Trophoblast cell (in vitro differentiated cells and primary cell): Measurements from ENCODE around the gene SPA17.

Experiments
- DNase-seq, 2 donors: peaks; one replicate each; pipeline ENCODE4 v3.0.0-alpha.2; 2016
- H2AFZ ChIP-seq: 2 replicates; pipeline ENCODE4 v1.6.1; 2013; ENCODE audit warnings: low read length, moderate library complexity, mild to moderate bottlenecking; ENCODE audit not compliant: insufficient read depth, poor library complexity
- H2AK5ac ChIP-seq: 2 replicates; pipeline ENCODE4 v1.6.1; 2013; ENCODE audit warnings: mild to moderate bottlenecking, low read length
- H2BK120ac ChIP-seq: 2 replicates; pipeline ENCODE4 v1.6.1; 2013; ENCODE audit warnings: low read length, mild to moderate bottlenecking, moderate library complexity; ENCODE audit not compliant: insufficient read depth, poor library complexity
- H2BK12ac ChIP-seq: 2 replicates; pipeline ENCODE4 v1.6.1; 2013; ENCODE audit warnings: mild to moderate bottlenecking, low read length, moderate library complexity
- H2BK5ac ChIP-seq: 2 replicates; pipeline ENCODE4 v1.6.1; 2013; ENCODE audit warnings: low read length, low read depth, moderate library complexity, mild to moderate bottlenecking; ENCODE audit not compliant: poor library complexity
- H3K14ac ChIP-seq: 2 replicates; pipeline ENCODE4 v1.6.1; 2013; ENCODE audit warnings: mild to moderate bottlenecking, low read length
- H3K18ac ChIP-seq: 2 replicates; pipeline ENCODE4 v1.6.1; 2013; ENCODE audit warnings: mild to moderate bottlenecking, low read length
- H3K23ac ChIP-seq: 2 replicates; pipeline ENCODE4 v1.6.1; 2013; ENCODE audit warnings: low read length
- H3K27ac ChIP-seq: 2 replicates; pipeline ENCODE4 v1.5.1; 2013; ENCODE audit warnings: low read depth, mild to moderate bottlenecking, inconsistent platforms, low read length, moderate library complexity
- H3K27me3 ChIP-seq: 2 replicates; pipeline ENCODE4 v1.6.1; 2013; ENCODE audit warnings: inconsistent platforms, mild to moderate bottlenecking, low read length, moderate library complexity; ENCODE audit not compliant: insufficient read depth
- H3K36me3 ChIP-seq, 2 experiments: 1 replicate in 1 of 2; 2 replicates in 1 of 2; pipeline ENCODE4 v1.6.1; 2013; ENCODE audit warnings: low read length in 2 of 2, mild to moderate bottlenecking in 2 of 2, moderate library complexity in 1 of 2; ENCODE audit not compliant: insufficient read depth in 2 of 2, control insufficient read depth in 1 of 2
- H3K4ac ChIP-seq: 2 replicates; pipeline ENCODE4 v1.6.1; 2013; ENCODE audit warnings: low read depth, mild to moderate bottlenecking, low read length, moderate library complexity
- H3K4me1 ChIP-seq, 2 experiments: 1 replicate in 1 of 2; 2 replicates in 1 of 2; pipeline ENCODE4 v1.6.1; 2013; ENCODE audit warnings: low read length in 2 of 2, mild to moderate bottlenecking in 2 of 2, moderate library complexity in 1 of 2; ENCODE audit not compliant: insufficient read depth in 2 of 2, control insufficient read depth in 1 of 2
- H3K4me2 ChIP-seq: 2 replicates; pipeline ENCODE4 v1.6.1; 2013; ENCODE audit warnings: inconsistent platforms, mild to moderate bottlenecking, low read length, moderate library complexity
- H3K4me3 ChIP-seq: 2 replicates; pipeline ENCODE4 v1.5.1; 2013; ENCODE audit warnings: mild to moderate bottlenecking, low read depth, low read length, inconsistent platforms
- H3K79me1 ChIP-seq: one replicate; pipeline ENCODE4 v1.6.1; 2013; ENCODE audit warnings: low read length
- H3K79me2 ChIP-seq: 2 replicates; pipeline ENCODE4 v1.6.1; 2013; ENCODE audit warnings: low read length, mild to moderate bottlenecking; ENCODE audit not compliant: control insufficient read depth, insufficient read depth, poor library complexity
- H3K9ac ChIP-seq: 2 replicates; pipeline ENCODE4 v1.6.1; 2013; ENCODE audit warnings: mild to moderate bottlenecking, low read length
- H3K9me3 ChIP-seq: 2 replicates; pipeline ENCODE4 v1.6.1; 2013; ENCODE audit warnings: low read depth, mild to moderate bottlenecking, control low read depth, inconsistent platforms, low read length; ENCODE audit not compliant: insufficient read depth
- H4K12ac ChIP-seq: 2 replicates; pipeline ENCODE4 v1.6.1; 2013; ENCODE audit warnings: low read depth, mild to moderate bottlenecking, low read length, moderate library complexity
- H4K8ac ChIP-seq: 2 replicates; pipeline ENCODE4 v1.6.1; 2013; ENCODE audit warnings: low read depth, mild to moderate bottlenecking, low read length, moderate library complexity
- H4K91ac ChIP-seq: one replicate; pipeline ENCODE4 v1.6.1; 2013; ENCODE audit warnings: low read depth, mild to moderate bottlenecking, low read length, moderate library complexity
- WGBS: extraction: QIAGEN DNeasy Blood & Tissue Kit; methylation state at CpG from one replicate; pipeline ENCODE4 v1.1.7; 2013; ENCODE audit warnings: missing lambda C conversion rate; ENCODE audit not compliant: insufficient read length, insufficient coverage; ENCODE audit errors: extremely low coverage; 5-methylcytosine and 5-hydroxymethylcytosine counted together

The SPA17 gene

GRCh38 chr11:124678416-124678815 is 4.7 kb downstream of the SPA17 start:
- no CpG with 5 or more reads among the region's 5 CpGs for WGBS
- H3K4me2 ChIP-seq, result no peak overlapping the region

GRCh38 chr11:124681421-124681820 is 7.7 kb downstream of the SPA17 start:
- no peak overlapping the region for H3K23ac ChIP-seq
- H2AK5ac ChIP-seq, result no peak overlapping the region
- H3K36me3 ChIP-seq, result no peaks in the 10 kb centered on the region
- H3K79me1 ChIP-seq, result no peaks in the 10 kb centered on the region
- H3K9ac ChIP-seq, result no peak overlapping the region
- H3K27ac ChIP-seq, result no peak overlapping the region
- H3K4me1 ChIP-seq, result no peaks in the 10 kb centered on the region
- no peak overlapping the region for H4K12ac ChIP-seq
- no peak overlapping the region for H2BK5ac ChIP-seq
- no peak overlapping the region for H3K14ac ChIP-seq
- H3K4me3 ChIP-seq, result no peak overlapping the region
- WGBS, result no CpG with 5 or more reads among the region's 2 CpGs
- no peak overlapping the region for H2BK120ac ChIP-seq
- no peaks in the 10 kb centered on the region for H3K27me3 ChIP-seq
- no peak overlapping the region for H4K91ac ChIP-seq
- H2AFZ ChIP-seq, result no peak overlapping the region
- H3K4me2 ChIP-seq, result no peak overlapping the region
- no peaks in the 10 kb centered on the region for H3K79me2 ChIP-seq
- H2BK12ac ChIP-seq, result no peak overlapping the region
- no peak for DNase-seq
- H3K9me3 ChIP-seq, result peaks cover 7% of the 10 kb centered on the region
- no peak overlapping the region for H3K4ac ChIP-seq
- no peak overlapping the region for H3K18ac ChIP-seq
- H4K8ac ChIP-seq, result no peak overlapping the region

More at GRCh38 chr11:124678416-124678815, 4.7 kb downstream of the SPA17 start:
- Histone ChIP-seq H2BK5ac (no peak overlapping the region), H3K18ac (no peak overlapping the region), H2BK12ac (no peak overlapping the region), H2AFZ (no peak overlapping the region), H4K12ac (no peak overlapping the region), H3K14ac (no peak overlapping the region), H3K27ac (no peak overlapping the region), H3K79me2 (peaks cover under 1% of the 10 kb centered on the region), H2AK5ac (no peak overlapping the region), H3K9ac (no peak overlapping the region), H3K23ac (no peak overlapping the region), H3K27me3 (no peaks in the 10 kb centered on the region), H3K9me3 (no peaks in the 10 kb centered on the region), H3K36me3 (no peaks in the 10 kb centered on the region), H3K4me1 (peaks cover 0 to 2% of the 10 kb centered on the region in 2 experiments), H4K91ac (no peak overlapping the region), H3K4me3 (no peak overlapping the region), H2BK120ac (no peak overlapping the region), H3K4ac (no peak overlapping the region), H4K8ac (no peak overlapping the region), H3K79me1 (peaks cover under 1% of the 10 kb centered on the region)
- DNase-seq, result no peak

GRCh38 chr11:124682443-124682842 is 8.7 kb downstream of the SPA17 start:
- H3K27ac ChIP-seq, result no peak overlapping the region
- no peak overlapping the region for H3K23ac ChIP-seq
- H2BK120ac ChIP-seq, result no peak overlapping the region
- H2BK5ac ChIP-seq, result no peak overlapping the region
- no peak overlapping the region for H4K91ac ChIP-seq
- no peaks in the 10 kb centered on the region for H3K79me2 ChIP-seq
- DNase-seq, result no peak
- H3K18ac ChIP-seq, result no peak overlapping the region
- no peak overlapping the region for H3K4me2 ChIP-seq
- H4K8ac ChIP-seq, result no peak overlapping the region
- H3K4me1 ChIP-seq, result no peaks in the 10 kb centered on the region
- H3K36me3 ChIP-seq, result no peaks in the 10 kb centered on the region
- H3K9me3 ChIP-seq, result peaks cover 7% of the 10 kb centered on the region
- H3K14ac ChIP-seq, result no peak overlapping the region
- H3K4me3 ChIP-seq, result no peak overlapping the region
- no CpG with 5 or more reads among the region's 1 CpG for WGBS
- no peak overlapping the region for H2BK12ac ChIP-seq
- H4K12ac ChIP-seq, result no peak overlapping the region
- H3K4ac ChIP-seq, result no peak overlapping the region
- H2AK5ac ChIP-seq, result no peak overlapping the region
- H3K79me1 ChIP-seq, result no peaks in the 10 kb centered on the region
- no peak overlapping the region for H3K9ac ChIP-seq
- H2AFZ ChIP-seq, result no peak overlapping the region
- H3K27me3 ChIP-seq, result no peaks in the 10 kb centered on the region

GRCh38 chr11:124693142-124693541 is 19.4 kb downstream of the SPA17 start:
- no CpG with 5 or more reads among the region's 2 CpGs for WGBS
- H3K27ac ChIP-seq, result no peak overlapping the region
- H3K79me2 ChIP-seq, result no peaks in the 10 kb centered on the region

More at GRCh38 chr11:124693142-124693541, 19.4 kb downstream of the SPA17 start:
- no peaks in the 10 kb centered on the region for H3K79me1 ChIP-seq
- H3K23ac ChIP-seq, result no peak overlapping the region
- no peak overlapping the region for H4K12ac ChIP-seq
- no peak overlapping the region for H3K4ac ChIP-seq
- no peak overlapping the region for H3K4me3 ChIP-seq
- H3K14ac ChIP-seq, result no peak overlapping the region
- no peak overlapping the region for H2AK5ac ChIP-seq
- H2BK5ac ChIP-seq, result no peak overlapping the region
- H3K18ac ChIP-seq, result no peak overlapping the region
- no peak overlapping the region for H4K8ac ChIP-seq
- H4K91ac ChIP-seq, result no peak overlapping the region
- H2BK120ac ChIP-seq, result no peak overlapping the region
- H2BK12ac ChIP-seq, result no peak overlapping the region
- no peak overlapping the region for H2AFZ ChIP-seq
- DNase-seq, result no peak
- no peak overlapping the region for H3K9ac ChIP-seq
- peaks cover 2% of the 10 kb centered on the region for H3K9me3 ChIP-seq
- no peaks in the 10 kb centered on the region for H3K36me3 ChIP-seq
- H3K27me3 ChIP-seq, result no peaks in the 10 kb centered on the region
- no peaks in the 10 kb centered on the region for H3K4me1 ChIP-seq
- H3K4me2 ChIP-seq, result no peak overlapping the region
